A549 (cell line): Measurements from ENCODE around the gene TMEM59L. TPM values are rescaled to one million over a fixed set of nuclear protein-coding genes. Genes with fewer than 3 reads are reported as not detected.

ENCODE experiments used
- ATAC-seq, 2 experiments: fragments of 200-7000 bp in 1 of 2; fragments of >200 bp in 1 of 2; cut with Nextera tagmentation in 1 of 2; cut with Tn5 transposase in 1 of 2; 3 replicates each; pipeline versions ENCODE4 v1.8.0 to v1.9.1; 2018 to 2020; ENCODE audit warnings: mild to moderate bottlenecking in 1 of 2, moderate library complexity in 1 of 2
- CTCF ChIA-PET: fragments of 300-600 bp; sonication (Branson Sonifier 250); formaldehyde crosslinking; extraction: SDS; loops from one replicate; lab custom pipeline; 2021; ENCODE audit warnings: antibody characterized with exemption, inconsistent platforms; lab: Yijun Ruan, JAX
- POLR2A ChIA-PET: fragments of 350-600 bp; formaldehyde crosslinking; extraction: SDS; loops from one replicate; lab custom pipeline; 2021; ENCODE audit warnings: antibody characterized with exemption, inconsistent platforms; lab: Yijun Ruan, JAX
- DNase-seq, 2 experiments: peaks; one replicate each; pipeline versions ENCODE4 v3.0.0 to v3.0.0-alpha.2; 2011 to 2016; ENCODE audit warnings: low read depth in 1 of 2, low spot score in 1 of 2
- FAIRE-seq: peaks from 2 replicates; lab custom pipeline; 2011; peaks lifted over from hg19 to GRCh38; lab: Jason Lieb, UNC
- H3K27ac ChIP-seq, 2 experiments: fragments of >200 bp; sonication (Bioruptor Twin); formaldehyde crosslinking; 3 replicates each; pipeline ENCODE4 v1.5.1; 2016 to 2017
- H3K4me1 ChIP-seq: fragments of >200 bp; sonication (Bioruptor Twin); formaldehyde crosslinking; 3 replicates; pipeline ENCODE4 v1.6.1; 2016
- H3K4me2 ChIP-seq: fragments of >200 bp; sonication (Bioruptor Twin); formaldehyde crosslinking; 3 replicates; pipeline ENCODE4 v1.6.1; 2016
- H3K4me3 ChIP-seq: fragments of >200 bp; sonication (Bioruptor Twin); formaldehyde crosslinking; 3 replicates; pipeline ENCODE4 v1.5.1; 2016
- H3K9me3 ChIP-seq: fragments of >200 bp; sonication (Bioruptor Twin); formaldehyde crosslinking; 3 replicates; pipeline ENCODE4 v1.6.1; 2016
- CEBPB ChIP-seq, 2 experiments: fragments of >200 bp in 1 of 2; sonication (Bioruptor Twin) in 1 of 2; formaldehyde crosslinking in 1 of 2; IDR thresholded peaks; 2 replicates each; pipeline ENCODE4 v1.6.1; 2012 to 2016
- CHD4 ChIP-seq: fragments of 200-600 bp; sonication (generic); IDR thresholded peaks from 2 replicates; pipeline ENCODE4 v1.6.1; 2016; ENCODE audit warnings: antibody characterized with exemption, mild to moderate bottlenecking, borderline replicate concordance
- HDAC2 ChIP-seq: fragments of 200-600 bp; sonication (generic); IDR thresholded peaks from 2 replicates; pipeline ENCODE4 v1.6.1; 2016
- HOXA7 ChIP-seq: fragments of 250-450 bp; sonication (Bioruptor Pico); IDR thresholded peaks from 2 replicates; pipeline ENCODE4 v1.5.0; 2020; ENCODE audit warnings: mild to moderate bottlenecking, moderate library complexity
- KDM5A ChIP-seq: fragments of 200-600 bp; sonication (generic); IDR thresholded peaks from 2 replicates; pipeline ENCODE4 v1.6.1; 2016; ENCODE audit warnings: antibody characterized with exemption, mild to moderate bottlenecking
- MAFK ChIP-seq: fragments of 450-650 bp; IDR thresholded peaks from 2 replicates; pipeline ENCODE4 v1.6.1; 2014; ENCODE audit not compliant: partially characterized antibody
- MAZ ChIP-seq: fragments of 150-350 bp; IDR thresholded peaks from 2 replicates; pipeline ENCODE4 v1.6.1; 2014; ENCODE audit warnings: antibody characterized with exemption, low read depth, low read length, borderline replicate concordance
- NFE2L2 ChIP-seq: fragments of 150-350 bp; conservative IDR thresholded peaks from 2 replicates; pipeline ENCODE4 v1.6.1; 2014; ENCODE audit warnings: low read length
- NPAS2 ChIP-seq: fragments of 250-450 bp; sonication (Bioruptor Pico); IDR thresholded peaks from 2 replicates; pipeline ENCODE4 v1.8.0; 2022; ENCODE audit warnings: mild to moderate bottlenecking, moderate library complexity, borderline replicate concordance
- PHF8 ChIP-seq: fragments of 200-600 bp; sonication (generic); IDR thresholded peaks from 2 replicates; pipeline ENCODE4 v1.6.1; 2016; ENCODE audit warnings: low read depth, mild to moderate bottlenecking, antibody characterized with exemption, moderate library complexity, borderline replicate concordance
- RARB ChIP-seq: fragments of 250-450 bp; sonication (Bioruptor Pico); IDR thresholded peaks from 2 replicates; pipeline ENCODE4 v1.8.0; 2021; ENCODE audit warnings: mild to moderate bottlenecking, moderate library complexity
- RCOR1 ChIP-seq: fragments of 150-350 bp; IDR thresholded peaks from 2 replicates; pipeline ENCODE4 v1.6.1; 2014; ENCODE audit warnings: antibody characterized with exemption, low read length, low read depth
- RFX5 ChIP-seq: fragments of 450-650 bp; IDR thresholded peaks from 2 replicates; pipeline ENCODE4 v1.7.1; 2014; ENCODE audit warnings: antibody characterized with exemption, mild to moderate bottlenecking, moderate library complexity
- RNF2 ChIP-seq: fragments of 200-600 bp; sonication (generic); IDR thresholded peaks from 2 replicates; pipeline ENCODE4 v1.6.1; 2016; ENCODE audit warnings: low read depth, mild to moderate bottlenecking, antibody characterized with exemption, moderate library complexity, borderline replicate concordance
- SMC3 ChIP-seq: fragments of >200 bp; sonication (Bioruptor Twin); formaldehyde crosslinking; IDR thresholded peaks from 3 replicates; pipeline ENCODE4 v1.6.1; 2018; ENCODE audit warnings: inconsistent platforms
- TFCP2L1 ChIP-seq: fragments of 250-450 bp; sonication (Bioruptor Pico); IDR thresholded peaks from 2 replicates; pipeline ENCODE4 v1.5.0; 2021; ENCODE audit warnings: mild to moderate bottlenecking
- ZFP36 ChIP-seq: fragments of 450-650 bp; IDR thresholded peaks from 2 replicates; pipeline ENCODE4 v1.6.1; 2014; ENCODE audit warnings: borderline replicate concordance; ENCODE audit not compliant: partially characterized antibody
- WGBS: methylation state at CpG from one replicate; pipeline ENCODE4 v1.1.6; 2017; ENCODE audit errors: missing lambda C conversion rate; 5-methylcytosine and 5-hydroxymethylcytosine counted together
- polyA plus RNA-seq, 4 experiments: library from polyadenylated mRNA; depleted of rRNA in 3 of 4; stranded (reverse); fragments of >200 nt; fragmentation: RNase III in 1 of 4; extraction: RNeasy Plus Mini Kit Qiagen cat#74134 plus additional on column Dnase treatment in 1 of 4; gene quantifications; 2 replicates in 3 of 4; 3 replicates in 1 of 4; pipeline ENCODE4 v1.2.3, GENCODE V29; 2011 to 2017
- TF ChIP-seq, protein P1 (sequence below): fragments of 250-450 bp; sonication (Bioruptor Pico); IDR thresholded peaks from 2 replicates; pipeline ENCODE4 v1.5.0; 2020; ENCODE audit warnings: low read depth, mild to moderate bottlenecking, moderate library complexity
- TF ChIP-seq, protein P2 (sequence below): IDR thresholded peaks from 2 replicates; pipeline ENCODE4 v1.6.1; 2012; ENCODE audit warnings: low read depth, borderline replicate concordance
- TF ChIP-seq, protein P3 (sequence below): fragments of 450-650 bp; IDR thresholded peaks from 2 replicates; pipeline ENCODE4 v1.6.1; 2014; ENCODE audit warnings: antibody characterized with exemption
- TF ChIP-seq, protein P4 (sequence below): fragments of 250-450 bp; sonication (Bioruptor Pico); IDR thresholded peaks from 2 replicates; pipeline ENCODE4 v1.5.0; 2021; ENCODE audit warnings: mild to moderate bottlenecking, moderate library complexity, borderline replicate concordance

TMEM59L gene
- polyA plus RNA-seq, 2 of the 4 experiments (the other 2 are of a cell fraction), result 0.94 to 4.6 TPM

- ChIA-PET POLR2A (interaction anchor here (0.7 to 1.1 kb wide), 2 partner anchors 46 to 167 kb away, joined by 3 read pairs; no protein-coding TSS in a partner anchor), CTCF (interaction anchor here (1.0 to 1.4 kb wide), 2 partner anchors 41 to 47 kb away, joined by 4 read pairs; partner anchors contain the start of gene REX1BD)
- DNase-seq (no peak), FAIRE-seq (no peak), ATAC-seq (peak in 1 of 2 experiments; percentile 3; a peak in 4 of 6 replicates)
- peak overlapping the region; percentile 99 for H3K4me2 ChIP-seq
- H3K4me3 ChIP-seq, result peak overlapping the region; percentile 92; the same call in 2 of the 3 replicates
- TF ChIP-seq CEBPB (IDR thresholded peaks at IDR 0.05) (no peak), NFE2L2 (no peak), RCOR1 (no peak), HOXA7 (CRISPR knock-in tag) (no peak), TFCP2L1 (CRISPR knock-in tag) (no peak), MAFK (no peak), MAZ (no peak), CHD4 (no peak), RFX5 (no peak), ZFP36 (no peak), RARB (CRISPR knock-in tag) (no peak), KDM5A (no peak), PHF8 (no peak)
- TF ChIP-seq, protein P1, sequence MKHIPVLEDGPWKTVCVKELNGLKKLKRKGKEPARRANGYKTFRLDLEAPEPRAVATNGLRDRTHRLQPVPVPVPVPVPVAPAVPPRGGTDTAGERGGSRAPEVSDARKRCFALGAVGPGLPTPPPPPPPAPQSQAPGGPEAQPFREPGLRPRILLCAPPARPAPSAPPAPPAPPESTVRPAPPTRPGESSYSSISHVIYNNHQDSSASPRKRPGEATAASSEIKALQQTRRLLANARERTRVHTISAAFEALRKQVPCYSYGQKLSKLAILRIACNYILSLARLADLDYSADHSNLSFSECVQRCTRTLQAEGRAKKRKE (CRISPR knock-in tag), result no peak
- TF ChIP-seq, protein P2, sequence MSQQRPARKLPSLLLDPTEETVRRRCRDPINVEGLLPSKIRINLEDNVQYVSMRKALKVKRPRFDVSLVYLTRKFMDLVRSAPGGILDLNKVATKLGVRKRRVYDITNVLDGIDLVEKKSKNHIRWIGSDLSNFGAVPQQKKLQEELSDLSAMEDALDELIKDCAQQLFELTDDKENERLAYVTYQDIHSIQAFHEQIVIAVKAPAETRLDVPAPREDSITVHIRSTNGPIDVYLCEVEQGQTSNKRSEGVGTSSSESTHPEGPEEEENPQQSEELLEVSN, result no peak
- TF ChIP-seq, protein P3, sequence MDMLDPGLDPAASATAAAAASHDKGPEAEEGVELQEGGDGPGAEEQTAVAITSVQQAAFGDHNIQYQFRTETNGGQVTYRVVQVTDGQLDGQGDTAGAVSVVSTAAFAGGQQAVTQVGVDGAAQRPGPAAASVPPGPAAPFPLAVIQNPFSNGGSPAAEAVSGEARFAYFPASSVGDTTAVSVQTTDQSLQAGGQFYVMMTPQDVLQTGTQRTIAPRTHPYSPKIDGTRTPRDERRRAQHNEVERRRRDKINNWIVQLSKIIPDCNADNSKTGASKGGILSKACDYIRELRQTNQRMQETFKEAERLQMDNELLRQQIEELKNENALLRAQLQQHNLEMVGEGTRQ, result no peak
- peak overlapping the region in 1 of 2 experiments; percentile 87; a peak in 2 of 6 replicates for H3K27ac ChIP-seq
- H3K9me3 ChIP-seq, result no peaks in the 10 kb centered on the region
- H3K4me1 ChIP-seq, result peaks cover 10% of the 10 kb centered on the region; the same call in 1 of the 3 replicates
- WGBS, result 7% methylated on average over 5 of the region's 6 CpGs
Measured at GRCh38 chr19:18635831-18636182, 23.1 kb downstream of the TMEM59L start.

DNA sequence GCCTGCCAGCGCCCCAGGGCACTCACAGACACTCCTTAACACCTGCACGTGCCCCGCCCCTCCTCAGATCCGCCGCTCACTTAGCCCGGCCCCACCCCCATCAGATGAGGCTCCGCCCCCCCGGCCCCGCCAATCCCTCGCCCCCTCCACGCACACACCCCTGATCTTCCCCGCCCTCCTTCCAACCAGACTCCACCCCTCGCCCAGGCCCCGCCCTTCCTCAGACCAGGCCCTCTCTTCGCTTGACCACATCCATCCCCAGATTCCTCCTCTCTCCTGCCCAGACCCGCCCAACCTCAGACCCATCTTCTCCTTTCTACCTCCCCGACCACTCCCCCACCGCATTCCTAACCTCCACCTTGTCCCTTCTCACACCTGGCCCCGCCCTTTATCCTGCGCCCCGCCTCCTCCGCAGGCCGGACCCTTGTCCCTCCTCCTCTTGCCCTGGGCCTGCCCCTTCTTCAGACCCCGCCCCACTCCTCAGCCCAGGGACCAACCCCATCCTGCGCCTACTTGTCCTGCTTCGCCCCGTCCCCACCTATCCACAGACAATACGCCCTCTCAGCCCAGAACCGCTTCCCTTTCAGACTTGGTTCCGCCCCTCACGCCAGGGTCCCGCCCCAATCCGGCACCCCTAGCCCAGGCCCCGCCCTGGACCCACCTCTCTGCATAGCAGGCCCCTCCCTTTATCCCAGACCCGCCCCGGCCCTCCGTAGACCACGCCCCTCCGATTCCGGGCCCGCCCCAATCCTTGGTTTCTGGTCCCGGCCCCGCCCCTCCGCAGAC lies 23.7 kb downstream of the TMEM59L start:
- peak overlapping the region; percentile 99 for H3K4me2 ChIP-seq
- peak; percentile 93 to 97 for ATAC-seq
- H3K9me3 ChIP-seq, result no peaks in the 10 kb centered on the region
- 2% methylated on average over 21 of the region's 44 CpGs for WGBS
- TF ChIP-seq CEBPB (IDR thresholded peaks at IDR 0.05), result no peak
- no peak for TF ChIP-seq RNF2
- no peak for TF ChIP-seq SMC3
- TF ChIP-seq CHD4, result no peak
- TF ChIP-seq, protein P4, sequence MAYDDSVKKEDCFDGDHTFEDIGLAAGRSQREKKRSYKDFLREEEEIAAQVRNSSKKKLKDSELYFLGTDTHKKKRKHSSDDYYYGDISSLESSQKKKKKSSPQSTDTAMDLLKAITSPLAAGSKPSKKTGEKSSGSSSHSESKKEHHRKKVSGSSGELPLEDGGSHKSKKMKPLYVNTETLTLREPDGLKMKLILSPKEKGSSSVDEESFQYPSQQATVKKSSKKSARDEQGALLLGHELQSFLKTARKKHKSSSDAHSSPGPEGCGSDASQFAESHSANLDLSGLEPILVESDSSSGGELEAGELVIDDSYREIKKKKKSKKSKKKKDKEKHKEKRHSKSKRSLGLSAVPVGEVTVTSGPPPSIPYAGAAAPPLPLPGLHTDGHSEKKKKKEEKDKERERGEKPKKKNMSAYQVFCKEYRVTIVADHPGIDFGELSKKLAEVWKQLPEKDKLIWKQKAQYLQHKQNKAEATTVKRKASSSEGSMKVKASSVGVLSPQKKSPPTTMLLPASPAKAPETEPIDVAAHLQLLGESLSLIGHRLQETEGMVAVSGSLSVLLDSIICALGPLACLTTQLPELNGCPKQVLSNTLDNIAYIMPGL, result no peak
- TF ChIP-seq, protein P2, result no peak
- TF ChIP-seq HDAC2, result no peak
- TF ChIP-seq NPAS2 (CRISPR knock-in tag), result no peak
- POLR2A ChIA-PET, result no interaction called here
- H3K4me3 ChIP-seq, result peak overlapping the region; percentile 92
- peaks cover 10% of the 10 kb centered on the region; the same call in 1 of the 3 replicates for H3K4me1 ChIP-seq
- peak overlapping the region; percentile 53 to 87; a peak in 5 of 6 replicates for H3K27ac ChIP-seq
- peak; percentile 80 to 94 for DNase-seq
- FAIRE-seq, result no peak
- CTCF ChIA-PET, result no interaction called here
